Activated CD4-positive, alpha-beta T cell treated with anti-CD3 and anti-CD28 coated beads, Interleukin-2, amount 10 ng/mL, durations not matched to agents 24 days and 14 days (primary cell): ENCODE data around the gene NSD2. TPM values are rescaled to one million over a fixed set of nuclear protein-coding genes. Genes with fewer than 3 reads are reported as not detected.

ENCODE experiments used
- DNase-seq: peaks from one replicate; pipeline ENCODE4 v3.0.0; 2022
- H3K27ac Mint-ChIP-seq: one replicate; pipeline ENCODE4 v1.8.0; 2022; ENCODE audit warnings: mild to moderate bottlenecking, mixed read lengths
- H3K27me3 Mint-ChIP-seq: one replicate; pipeline ENCODE4 v1.8.0; 2022; ENCODE audit warnings: mixed read lengths
- H3K36me3 Mint-ChIP-seq: one replicate; pipeline ENCODE4 v1.8.0; 2022; ENCODE audit warnings: low read depth, mild to moderate bottlenecking, mixed read lengths
- H3K4me1 Mint-ChIP-seq: one replicate; pipeline ENCODE4 v1.8.0; 2021; ENCODE audit warnings: mixed read lengths
- H3K4me3 Mint-ChIP-seq: one replicate; pipeline ENCODE4 v1.8.0; 2022; ENCODE audit warnings: mild to moderate bottlenecking, moderate library complexity, mixed read lengths
- H3K9me3 Mint-ChIP-seq: one replicate; pipeline ENCODE4 v1.8.0; 2021; ENCODE audit warnings: mixed read lengths
- intact Hi-C: fragments of 100-400 bp; cut with micrococcal nuclease; formaldehyde crosslinking; loops from one replicate; pipeline ENCODE4 v1.15.1; 2023
- total RNA-seq: library from RNA; stranded (reverse); gene quantifications from 2 replicates; pipeline ENCODE4 v1.2.3, GENCODE V29; 2022

NSD2 gene
- total RNA-seq, 1 donor from 2014 or later: 214 TPM

- Mint-ChIP-seq H3K9me3 (no peaks in the 10 kb centered on the region), H3K27me3 (no peaks in the 10 kb centered on the region), H3K4me3 (no peak overlapping the region), H3K4me1 (peaks cover 4% of the 10 kb centered on the region), H3K36me3 (peaks cover 56% of the 10 kb centered on the region), H3K27ac (no peak overlapping the region)
- DNase-seq: no peak
- intact Hi-C loops: no loop called here
These were observed 68.7 kb downstream of the NSD2 start for GRCh38 chr4:1939664-1940509.

- intact Hi-C loops: no loop called here
- peaks cover 4% of the 10 kb centered on the region for H3K4me1 Mint-ChIP-seq
- no peak overlapping the region for H3K4me3 Mint-ChIP-seq
- no peak overlapping the region for H3K27ac Mint-ChIP-seq
- peaks cover 60% of the 10 kb centered on the region for H3K36me3 Mint-ChIP-seq
- H3K27me3 Mint-ChIP-seq: no peaks in the 10 kb centered on the region
- DNase-seq: no peak
- no peaks in the 10 kb centered on the region for H3K9me3 Mint-ChIP-seq
These were observed 69.4 kb downstream of the NSD2 start for GRCh38 chr4:1940566-1940965.

GRCh38 chr4:1943928-1944327, 72.7 kb downstream of the NSD2 start:
- intact Hi-C loops: no loop called here
- Mint-ChIP-seq H3K4me3 (no peak overlapping the region), H3K9me3 (no peaks in the 10 kb centered on the region), H3K4me1 (peaks cover 2% of the 10 kb centered on the region), H3K36me3 (peaks cover 64% of the 10 kb centered on the region), H3K27me3 (no peaks in the 10 kb centered on the region), H3K27ac (no peak overlapping the region)
- no peak for DNase-seq

- H3K4me3 Mint-ChIP-seq: no peak overlapping the region
- no peak overlapping the region for H3K27ac Mint-ChIP-seq
- H3K9me3 Mint-ChIP-seq: no peaks in the 10 kb centered on the region
- H3K36me3 Mint-ChIP-seq: peaks cover 57% of the 10 kb centered on the region
- H3K4me1 Mint-ChIP-seq: no peaks in the 10 kb centered on the region
- no peaks in the 10 kb centered on the region for H3K27me3 Mint-ChIP-seq
- intact Hi-C loops: no loop called here
- no peak for DNase-seq
These were observed 74.1 kb downstream of the NSD2 start for GRCh38 chr4:1945124-1945895.

- peaks cover 52% of the 10 kb centered on the region for H3K36me3 Mint-ChIP-seq
- intact Hi-C loops: no loop called here
- no peak overlapping the region for H3K27ac Mint-ChIP-seq
These were observed 74.7 kb downstream of the NSD2 start for GRCh38 chr4:1945912-1946311.

GRCh38 chr4:1948232-1948631, 77.0 kb downstream of the NSD2 start:
- Mint-ChIP-seq H3K27ac (no peak overlapping the region), H3K4me3 (no peak overlapping the region), H3K9me3 (no peaks in the 10 kb centered on the region), H3K36me3 (peaks cover 49% of the 10 kb centered on the region), H3K4me1 (no peaks in the 10 kb centered on the region), H3K27me3 (no peaks in the 10 kb centered on the region)
- intact Hi-C loops: no loop called here
- no peak for DNase-seq

More at GRCh38 chr4:1945912-1946311, 74.7 kb downstream of the NSD2 start:
- Mint-ChIP-seq H3K4me3 (no peak overlapping the region), H3K9me3 (no peaks in the 10 kb centered on the region), H3K4me1 (no peaks in the 10 kb centered on the region), H3K27me3 (no peaks in the 10 kb centered on the region)
- DNase-seq: no peak

- H3K9me3 Mint-ChIP-seq: no peaks in the 10 kb centered on the region
- no peaks in the 10 kb centered on the region for H3K4me1 Mint-ChIP-seq
- no peak overlapping the region for H3K4me3 Mint-ChIP-seq
- intact Hi-C loops: no loop called here
- H3K27ac Mint-ChIP-seq: no peak overlapping the region
- DNase-seq: no peak
- peaks cover 51% of the 10 kb centered on the region for H3K36me3 Mint-ChIP-seq
- H3K27me3 Mint-ChIP-seq: no peaks in the 10 kb centered on the region
These were observed 77.8 kb downstream of the NSD2 start for GRCh38 chr4:1948892-1949436.

- no peaks in the 10 kb centered on the region for H3K4me1 Mint-ChIP-seq
- no peak for DNase-seq
- H3K9me3 Mint-ChIP-seq: no peaks in the 10 kb centered on the region
- intact Hi-C loops: no loop called here
- H3K4me3 Mint-ChIP-seq: no peak overlapping the region
- no peaks in the 10 kb centered on the region for H3K27me3 Mint-ChIP-seq
- no peak overlapping the region for H3K27ac Mint-ChIP-seq
- peaks cover 55% of the 10 kb centered on the region for H3K36me3 Mint-ChIP-seq
These were observed 79.2 kb downstream of the NSD2 start for GRCh38 chr4:1950369-1950768.

GRCh38 chr4:1952058-1952700, 81.0 kb downstream of the NSD2 start:
- Mint-ChIP-seq H3K4me3 (no peak overlapping the region), H3K27ac (no peak overlapping the region), H3K36me3 (peaks cover 58% of the 10 kb centered on the region), H3K27me3 (no peaks in the 10 kb centered on the region), H3K4me1 (no peaks in the 10 kb centered on the region), H3K9me3 (no peaks in the 10 kb centered on the region)
- DNase-seq: no peak
- intact Hi-C loops: no loop called here

- no peak for DNase-seq
- Mint-ChIP-seq H3K4me3 (no peak overlapping the region), H3K4me1 (no peaks in the 10 kb centered on the region), H3K27me3 (no peaks in the 10 kb centered on the region), H3K36me3 (peaks cover 58% of the 10 kb centered on the region), H3K9me3 (no peaks in the 10 kb centered on the region), H3K27ac (no peak overlapping the region)
- intact Hi-C loops: no loop called here
These were observed 81.5 kb downstream of the NSD2 start for GRCh38 chr4:1952719-1953118.

GRCh38 chr4:1953335-1953734, 82.1 kb downstream of the NSD2 start:
- no peak for DNase-seq
- Mint-ChIP-seq H3K4me1 (no peaks in the 10 kb centered on the region), H3K27ac (no peak overlapping the region), H3K36me3 (peaks cover 58% of the 10 kb centered on the region), H3K4me3 (no peak overlapping the region), H3K9me3 (no peaks in the 10 kb centered on the region), H3K27me3 (no peaks in the 10 kb centered on the region)
- intact Hi-C loops: no loop called here

GRCh38 chr4:1956631-1957030, 85.4 kb downstream of the NSD2 start:
- H3K9me3 Mint-ChIP-seq: no peaks in the 10 kb centered on the region
- no peak for DNase-seq
- no peaks in the 10 kb centered on the region for H3K4me1 Mint-ChIP-seq
- H3K4me3 Mint-ChIP-seq: no peak overlapping the region
- no peaks in the 10 kb centered on the region for H3K27me3 Mint-ChIP-seq
- H3K27ac Mint-ChIP-seq: no peak overlapping the region
- peaks cover 69% of the 10 kb centered on the region for H3K36me3 Mint-ChIP-seq
- intact Hi-C loops: no loop called here

GRCh38 chr4:1958276-1959103, 87.3 kb downstream of the NSD2 start:
- H3K27me3 Mint-ChIP-seq: no peaks in the 10 kb centered on the region
- no peak overlapping the region for H3K27ac Mint-ChIP-seq
- H3K36me3 Mint-ChIP-seq: peaks cover 76% of the 10 kb centered on the region
- no peak overlapping the region for H3K4me3 Mint-ChIP-seq
- no peaks in the 10 kb centered on the region for H3K9me3 Mint-ChIP-seq
- DNase-seq: no peak
- no peaks in the 10 kb centered on the region for H3K4me1 Mint-ChIP-seq
- intact Hi-C loops: no loop called here
